GM21576 (cell line): ENCODE measurements around the gene METTL3.
A peak's percentile ranks its signal among the peaks of the same experiment; 100 is the strongest.

Experiments used
- ATAC-seq: cut with Tn5 transposase; IDR thresholded peaks from one replicate; pipeline ENCODE4 v1.9.1; 2021; ENCODE audit warnings: mild to moderate bottlenecking, moderate library complexity; ENCODE audit not compliant: unreplicated experiment

The METTL3 gene

DNA sequence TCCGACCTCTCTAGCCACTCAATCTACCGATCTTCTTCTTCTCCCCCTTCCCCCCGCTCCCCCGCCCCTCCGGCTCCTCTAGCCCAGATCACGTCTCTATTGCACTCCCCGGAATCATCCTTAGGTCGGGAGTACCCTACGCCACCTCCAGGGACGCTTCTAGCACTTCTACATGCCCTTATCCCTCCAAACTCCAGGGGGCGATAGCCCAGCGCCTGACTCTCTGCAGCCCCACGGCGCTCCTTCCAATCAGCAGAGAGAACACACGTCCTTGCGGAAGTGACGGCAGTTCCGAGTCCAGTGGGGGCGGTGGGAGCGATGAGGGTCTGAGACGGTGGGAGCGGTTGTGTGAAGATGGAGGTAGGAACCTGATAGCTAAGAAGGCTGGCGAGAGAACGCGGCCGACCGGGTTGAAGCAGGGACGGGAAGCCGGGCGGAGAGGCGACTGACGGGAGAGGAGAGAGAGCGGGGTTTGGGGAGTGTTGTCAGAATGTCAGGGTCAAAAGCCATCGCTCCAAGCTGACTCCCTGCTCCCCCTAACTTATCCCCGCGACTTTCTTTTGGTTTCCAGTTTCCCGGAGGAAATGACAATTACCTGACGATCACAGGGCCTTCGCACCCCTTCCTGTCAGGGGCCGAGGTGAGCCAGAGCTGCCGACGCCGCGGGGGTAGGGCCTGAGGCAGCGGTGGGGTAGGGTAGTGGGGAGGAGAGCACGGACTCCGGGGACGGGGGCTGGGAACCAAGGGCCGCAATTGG lies 34.0 kb downstream of the METTL3 start, which contains the start of the genes RAB2B and TOX4:
Gene RAB2B, minus strand, starts transcription at position 35 of the 757 bp plus-strand sequence. CDS start 87 bp downstream, outside the sequence.
Gene TOX4, plus strand, starts transcription at position 271 of the 757 bp plus-strand sequence. Its CDS starts 84 bp downstream, at position 355.
- peak; percentile 99 for ATAC-seq

DNA sequence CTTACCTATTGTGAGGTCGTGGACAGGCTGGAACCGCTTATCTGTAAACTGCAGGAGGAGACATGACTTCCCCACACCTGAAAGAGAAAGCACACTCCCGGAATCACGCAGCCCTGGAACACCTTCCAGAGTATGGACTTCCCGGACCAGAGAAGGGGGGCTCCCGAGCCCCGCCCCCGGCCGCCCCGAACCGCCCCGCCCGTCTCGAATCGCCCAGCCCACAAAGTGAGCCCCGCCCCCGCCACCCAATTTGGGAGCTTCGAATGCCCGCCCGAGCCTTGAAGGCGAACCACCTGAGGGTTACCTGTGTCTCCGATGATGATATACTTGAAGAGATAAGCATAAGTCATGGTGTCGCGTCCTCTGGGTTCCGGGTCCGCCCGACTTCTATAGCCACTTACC lies 34.6 kb downstream of the METTL3 start:
- no peak for ATAC-seq

DNA sequence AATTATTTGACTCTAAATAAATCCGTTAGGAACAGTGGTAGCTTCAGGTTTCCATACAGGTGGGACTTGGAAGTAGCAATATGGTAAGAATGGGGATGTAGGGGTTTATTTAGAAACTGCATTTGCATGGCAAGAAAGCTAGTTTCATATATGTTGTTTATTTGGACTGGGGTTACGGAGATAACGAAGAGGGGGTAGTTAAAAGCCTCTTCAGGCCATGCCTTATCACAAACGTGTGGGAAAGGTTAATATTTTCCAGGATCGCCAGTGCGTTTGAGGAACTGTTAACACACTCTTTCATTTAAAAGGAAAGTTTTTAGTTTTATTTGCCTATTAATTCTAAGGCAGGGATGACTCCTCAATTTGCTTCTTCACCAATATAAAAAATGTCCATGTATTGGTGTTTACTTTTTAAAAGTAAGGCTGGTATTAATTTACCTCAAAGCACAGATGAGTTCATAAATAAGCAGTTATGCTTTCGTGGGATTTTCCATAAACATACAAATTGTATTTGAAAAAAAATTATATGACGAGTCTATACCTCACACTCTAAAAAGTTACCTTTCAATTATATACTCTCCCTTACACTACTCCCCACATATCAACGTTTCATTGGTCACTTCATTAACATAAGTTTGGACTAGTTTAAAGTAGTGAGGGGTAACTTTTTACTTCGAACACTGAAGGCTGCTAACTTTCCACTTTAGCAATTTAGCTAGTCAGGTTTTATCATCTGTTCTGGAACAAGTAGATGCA lies 35.2 kb downstream of the METTL3 start:
- no peak for ATAC-seq

DNA sequence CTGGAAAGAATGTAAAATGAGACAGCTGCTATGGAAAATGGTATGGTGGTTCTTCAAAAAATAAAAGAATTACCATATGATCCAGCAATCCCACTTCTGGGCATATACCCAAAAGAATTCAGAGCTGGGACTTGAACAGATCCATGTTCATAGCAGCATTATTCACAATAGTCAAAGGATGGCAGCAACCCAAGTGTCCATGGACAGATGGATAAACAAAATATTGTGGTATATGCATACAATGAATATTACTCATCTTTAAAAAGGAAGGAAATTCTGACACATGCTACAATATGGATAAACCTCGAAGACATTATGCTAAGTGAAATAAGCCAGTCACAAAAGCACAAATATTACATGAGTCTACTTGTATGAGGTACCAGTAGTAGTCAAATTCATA lies 43.5 kb downstream of the METTL3 start:
- ATAC-seq: no peak

DNA sequence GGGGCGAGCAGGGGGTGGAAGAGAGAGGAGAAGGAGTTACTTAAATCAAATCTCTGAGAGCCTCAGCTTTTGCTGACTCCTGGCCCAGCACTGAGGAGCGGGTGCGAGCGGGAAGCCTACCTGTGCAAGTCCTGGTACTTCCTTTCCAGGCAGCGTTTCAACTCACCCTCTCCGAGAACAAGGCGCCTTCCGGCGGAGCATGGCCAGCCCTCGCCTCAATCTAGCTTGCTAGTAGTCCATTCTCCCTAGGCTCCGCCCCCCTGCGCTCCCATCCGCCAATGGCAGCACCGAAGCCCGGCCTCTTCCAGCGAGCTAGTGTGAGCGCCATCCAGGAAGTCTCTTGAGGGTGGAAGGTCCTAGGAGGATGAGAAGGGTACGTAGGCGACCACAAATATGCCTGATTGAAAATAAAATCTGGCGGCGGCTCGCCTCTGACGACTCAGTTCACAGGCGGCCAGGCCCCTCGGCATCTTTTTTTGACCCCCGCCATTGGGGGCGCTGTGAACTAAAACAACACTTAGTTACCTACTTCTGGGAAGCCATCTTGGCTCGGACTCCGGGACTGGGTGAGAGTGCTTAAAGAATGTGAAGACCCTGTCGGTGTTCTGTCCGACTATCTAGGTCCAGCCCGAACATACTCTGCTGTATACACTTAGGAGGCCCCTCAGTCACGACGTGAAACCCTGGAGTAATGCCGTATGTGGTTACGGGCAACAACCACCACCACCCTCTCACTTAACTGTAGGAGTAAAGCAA lies 55.0 kb downstream of the METTL3 start, which contains the start of gene CHD8:
Gene CHD8, minus strand, starts transcription at position 212 of the 756 bp plus-strand sequence. CDS start 24,480 bp downstream, outside the sequence.
- peak; percentile 97 for ATAC-seq

DNA sequence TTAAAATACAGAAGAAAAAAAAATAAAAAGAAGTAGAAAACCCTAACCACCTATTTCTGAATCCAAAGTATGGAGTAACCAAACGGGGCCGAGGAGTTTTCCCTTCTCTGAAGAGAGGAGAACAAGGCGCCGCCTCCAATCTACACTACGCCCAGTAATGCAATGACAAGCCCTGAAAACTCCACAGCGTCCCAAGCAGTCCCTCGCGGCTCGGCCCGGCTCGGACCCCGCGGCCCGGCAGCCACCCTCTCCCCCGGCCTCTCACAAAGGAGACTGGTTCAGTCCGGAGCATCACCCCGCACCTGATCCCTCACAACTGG lies 55.6 kb downstream of the METTL3 start:
- peak; percentile 17 for ATAC-seq

DNA sequence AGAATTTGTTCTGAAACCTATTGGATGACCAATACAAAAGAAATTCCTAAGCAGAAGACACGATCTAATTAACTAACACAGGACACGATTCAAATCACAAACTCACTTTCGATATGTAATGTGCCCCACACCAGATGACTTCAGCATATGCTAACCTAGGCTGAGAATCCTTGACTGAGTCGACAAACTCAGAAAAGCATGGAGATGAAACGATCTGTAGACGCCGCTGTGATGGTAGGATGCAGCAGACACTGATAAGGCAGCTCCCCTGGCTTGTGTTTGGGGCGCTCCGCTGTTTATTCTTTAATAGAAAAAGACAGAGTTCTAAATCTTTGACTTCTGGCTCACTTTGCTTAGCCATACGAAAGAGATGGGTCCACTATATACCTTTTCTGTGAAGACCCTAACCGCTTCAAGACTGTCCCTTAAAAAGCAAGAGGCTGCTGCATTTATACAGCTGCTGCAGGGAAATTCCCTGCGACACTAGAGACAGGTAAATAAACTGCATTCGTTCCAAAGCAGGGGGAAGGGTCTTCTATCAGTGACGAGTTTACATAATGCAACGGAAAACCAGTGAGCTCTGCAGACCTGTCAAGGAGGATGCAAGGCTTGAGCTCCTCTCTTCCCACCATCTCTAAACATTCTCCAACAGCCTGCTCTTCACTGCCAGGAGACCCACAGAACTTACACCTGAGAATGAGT lies 56.1 kb downstream of the METTL3 start:
- ATAC-seq: no peak

DNA sequence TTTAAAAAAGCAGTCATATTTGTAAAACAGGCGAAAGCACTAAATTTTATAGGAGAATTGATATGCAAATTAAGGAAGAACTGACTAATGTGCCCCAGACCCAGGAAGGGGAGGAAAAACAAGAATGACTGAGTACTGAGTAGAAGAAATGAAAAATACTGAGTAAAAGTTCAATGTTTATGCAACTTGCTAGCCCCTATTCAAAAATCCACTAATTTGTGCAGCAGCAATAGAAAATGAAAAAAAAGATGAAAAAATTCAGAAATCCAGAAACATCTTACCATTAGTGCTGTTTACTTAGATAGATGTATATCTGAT lies 61.3 kb downstream of the METTL3 start:
- ATAC-seq: peak; percentile 19
